ENCODE results near the gene RBM15. TPM values are rescaled to one million over a fixed set of nuclear protein-coding genes. Genes with fewer than 3 reads are reported as not detected.

The RBM15 gene
- total RNA-seq, 1 experiment from 2014 or later, result 35.9 TPM

DNA sequence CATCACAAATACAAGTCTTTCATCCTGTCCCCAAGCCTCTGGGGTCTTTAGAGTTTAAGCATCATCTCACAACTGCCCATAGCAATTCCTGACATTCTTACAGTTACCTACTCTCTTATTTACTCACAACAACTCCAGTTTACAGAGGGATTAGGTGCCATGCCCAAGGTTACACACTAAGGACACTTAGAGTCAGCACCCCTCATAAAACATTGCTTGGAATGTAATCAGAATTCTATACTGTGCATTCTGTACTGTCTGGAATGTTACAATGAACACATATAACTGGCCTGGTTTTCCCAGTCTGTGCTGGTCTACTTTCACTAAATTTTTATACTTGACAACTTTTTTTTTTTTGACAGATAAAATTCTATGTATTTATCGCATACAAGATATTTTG is 14.5 kb upstream of the RBM15 start:
- H3K4me3 Mint-ChIP-seq (ENCODE audit: unreplicated experiment), result no peak overlapping the region
- no peaks in the 10 kb centered on the region for H3K4me1 Mint-ChIP-seq (ENCODE audit: insufficient read depth, unreplicated experiment)
- TF ChIP-seq, protein P1, sequence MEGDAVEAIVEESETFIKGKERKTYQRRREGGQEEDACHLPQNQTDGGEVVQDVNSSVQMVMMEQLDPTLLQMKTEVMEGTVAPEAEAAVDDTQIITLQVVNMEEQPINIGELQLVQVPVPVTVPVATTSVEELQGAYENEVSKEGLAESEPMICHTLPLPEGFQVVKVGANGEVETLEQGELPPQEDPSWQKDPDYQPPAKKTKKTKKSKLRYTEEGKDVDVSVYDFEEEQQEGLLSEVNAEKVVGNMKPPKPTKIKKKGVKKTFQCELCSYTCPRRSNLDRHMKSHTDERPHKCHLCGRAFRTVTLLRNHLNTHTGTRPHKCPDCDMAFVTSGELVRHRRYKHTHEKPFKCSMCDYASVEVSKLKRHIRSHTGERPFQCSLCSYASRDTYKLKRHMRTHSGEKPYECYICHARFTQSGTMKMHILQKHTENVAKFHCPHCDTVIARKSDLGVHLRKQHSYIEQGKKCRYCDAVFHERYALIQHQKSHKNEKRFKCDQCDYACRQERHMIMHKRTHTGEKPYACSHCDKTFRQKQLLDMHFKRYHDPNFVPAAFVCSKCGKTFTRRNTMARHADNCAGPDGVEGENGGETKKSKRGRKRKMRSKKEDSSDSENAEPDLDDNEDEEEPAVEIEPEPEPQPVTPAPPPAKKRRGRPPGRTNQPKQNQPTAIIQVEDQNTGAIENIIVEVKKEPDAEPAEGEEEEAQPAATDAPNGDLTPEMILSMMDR (IDR thresholded peaks at IDR 0.05; ENCODE audit: unreplicated experiment), result no peak
- intact Hi-C loops (cut with micrococcal nuclease), result no loop called here
- no peaks in the 10 kb centered on the region for H3K36me3 Mint-ChIP-seq (ENCODE audit: insufficient read depth, unreplicated experiment)
- no peaks in the 10 kb centered on the region for H3K27me3 Mint-ChIP-seq (ENCODE audit: insufficient read depth, unreplicated experiment)
- no peak for DNase-seq (ENCODE audit: unreplicated experiment)
- no TSS peak for BruUV-seq (replicated peaks)
- POLR2A ChIA-PET, result no interaction called here
- no peaks in the 10 kb centered on the region for H3K9me3 Mint-ChIP-seq (ENCODE audit: unreplicated experiment)
- CTCF ChIA-PET, result interaction anchor here (1.1 to 28.9 kb wide), 2 partner anchors 116 to 236 kb away, joined by 3 to 1128 read pairs; partner anchors contain the start of gene KCNC4
- H3K27ac Mint-ChIP-seq (ENCODE audit: low read depth, unreplicated experiment), result no peak overlapping the region

DNA sequence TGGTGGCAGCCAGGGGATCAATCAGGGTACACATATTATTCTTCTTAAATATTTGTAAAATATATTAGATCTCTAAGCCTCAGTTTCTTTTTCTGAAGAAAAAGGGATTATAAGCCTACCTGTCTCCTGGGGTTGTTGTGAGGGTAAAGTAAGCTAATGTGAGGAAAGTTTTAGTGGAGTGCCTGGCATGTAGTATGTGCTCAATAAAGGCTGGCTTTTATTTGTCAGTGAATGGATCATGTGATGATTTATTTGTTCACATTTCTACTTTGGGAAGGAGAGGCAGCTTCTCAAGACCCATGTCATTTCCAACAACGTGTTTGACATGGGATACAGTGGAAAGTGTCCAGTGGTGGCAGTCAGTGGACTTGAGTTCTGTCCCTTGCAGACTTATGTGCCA is 12.4 kb upstream of the RBM15 start:
- intact Hi-C loops (cut with micrococcal nuclease), result no loop called here
- no TSS peak for BruUV-seq (replicated peaks)
- no peak for DNase-seq (ENCODE audit: unreplicated experiment)
- H3K27ac Mint-ChIP-seq (ENCODE audit: low read depth, unreplicated experiment), result no peak overlapping the region
- CTCF ChIA-PET, result interaction anchor here (0.8 to 2.0 kb wide), 3 partner anchors 10 to 134 kb away, joined by 3 to 7 read pairs (median 3); no protein-coding TSS in a partner anchor
- TF ChIP-seq, protein P1 (IDR thresholded peaks at IDR 0.05; ENCODE audit: unreplicated experiment), result no peak
- POLR2A ChIA-PET, result interaction anchor here (4.2 kb wide), 1 partner anchor 11 kb away, joined by 21 read pairs; the partner anchor contains the start of gene RBM15
- H3K36me3 Mint-ChIP-seq (ENCODE audit: insufficient read depth, unreplicated experiment), result no peaks in the 10 kb centered on the region
- no peak overlapping the region for H3K4me3 Mint-ChIP-seq (ENCODE audit: unreplicated experiment)
- no peaks in the 10 kb centered on the region for H3K9me3 Mint-ChIP-seq (ENCODE audit: unreplicated experiment)
- H3K4me1 Mint-ChIP-seq (ENCODE audit: insufficient read depth, unreplicated experiment), result no peaks in the 10 kb centered on the region
- no peaks in the 10 kb centered on the region for H3K27me3 Mint-ChIP-seq (ENCODE audit: insufficient read depth, unreplicated experiment)

DNA sequence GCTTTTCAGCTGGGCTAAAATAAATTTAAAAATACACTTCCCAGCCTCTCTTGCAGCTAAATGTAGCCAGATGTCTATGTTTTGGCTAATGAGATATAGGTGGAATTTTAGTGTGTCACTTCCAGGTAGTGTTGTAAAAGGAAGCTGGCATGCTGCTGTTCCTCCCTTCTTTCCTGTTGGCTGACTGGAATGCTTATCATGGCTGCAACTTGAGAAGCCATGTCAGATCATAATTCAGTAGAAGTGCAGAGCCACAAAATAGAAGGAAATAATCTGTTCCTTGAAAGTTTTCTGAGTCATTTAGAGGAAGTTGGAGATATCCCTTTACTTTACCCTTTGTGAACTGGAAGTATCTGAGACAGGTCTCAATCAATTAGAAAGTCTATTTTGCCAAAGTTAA is 10.9 kb upstream of the RBM15 start:
- no peaks in the 10 kb centered on the region for H3K4me1 Mint-ChIP-seq (ENCODE audit: insufficient read depth, unreplicated experiment)

DNA sequence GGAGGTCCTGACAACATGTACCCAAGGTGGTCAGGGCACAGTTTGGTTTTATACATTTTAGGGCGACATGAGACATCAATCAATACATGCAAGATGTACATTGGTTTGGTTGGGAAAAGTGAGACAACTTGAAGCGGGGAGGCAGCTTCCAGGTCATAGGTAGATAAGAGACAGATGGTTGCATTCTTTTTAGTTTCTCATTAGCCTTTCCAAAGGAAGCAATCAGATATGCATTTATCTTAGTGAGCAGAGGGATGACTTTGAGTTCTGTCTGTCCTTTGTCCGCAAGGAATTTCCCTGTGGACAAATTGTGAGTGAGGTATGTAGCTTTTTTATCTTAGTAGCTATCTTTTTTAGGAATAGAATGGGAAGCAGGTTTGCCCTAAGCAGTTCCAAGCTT is 10.5 kb upstream of the RBM15 start:
- no peaks in the 10 kb centered on the region for H3K4me1 Mint-ChIP-seq (ENCODE audit: insufficient read depth, unreplicated experiment)
- no peak for DNase-seq (ENCODE audit: unreplicated experiment)
- no peaks in the 10 kb centered on the region for H3K36me3 Mint-ChIP-seq (ENCODE audit: insufficient read depth, unreplicated experiment)
- intact Hi-C loops (cut with micrococcal nuclease), result no loop called here
- no peaks in the 10 kb centered on the region for H3K9me3 Mint-ChIP-seq (ENCODE audit: unreplicated experiment)
- ChIA-PET CTCF (interaction anchor here (0.7 to 1.9 kb wide), 9 partner anchors 9 to 132 kb away, joined by 3 to 15 read pairs (median 4); partner anchors contain the start of gene RBM15), POLR2A (interaction anchor here (1.1 to 4.2 kb wide), 2 partner anchors 10 to 48 kb away, joined by 3 to 21 read pairs; partner anchors contain the start of gene RBM15)
- H3K27me3 Mint-ChIP-seq (ENCODE audit: insufficient read depth, unreplicated experiment), result no peaks in the 10 kb centered on the region
- no TSS peak for BruUV-seq (replicated peaks)
- no peak overlapping the region for H3K27ac Mint-ChIP-seq (ENCODE audit: low read depth, unreplicated experiment)
- TF ChIP-seq, protein P1 (IDR thresholded peaks at IDR 0.05; ENCODE audit: unreplicated experiment), result no peak
- no peak overlapping the region for H3K4me3 Mint-ChIP-seq (ENCODE audit: unreplicated experiment)

More for the DNA sequence above, 10.9 kb upstream of the RBM15 start:
- Mint-ChIP-seq H3K27me3 (ENCODE audit: insufficient read depth, unreplicated experiment) (no peaks in the 10 kb centered on the region), H3K4me3 (ENCODE audit: unreplicated experiment) (no peak overlapping the region), H3K36me3 (ENCODE audit: insufficient read depth, unreplicated experiment) (no peaks in the 10 kb centered on the region), H3K9me3 (ENCODE audit: unreplicated experiment) (no peaks in the 10 kb centered on the region), H3K27ac (ENCODE audit: low read depth, unreplicated experiment) (no peak overlapping the region)
- DNase-seq (ENCODE audit: unreplicated experiment), result no peak
- BruUV-seq (replicated peaks), result no TSS peak
- TF ChIP-seq, protein P1 (IDR thresholded peaks at IDR 0.05; ENCODE audit: unreplicated experiment), result no peak
- POLR2A ChIA-PET, result interaction anchor here (1.1 to 4.2 kb wide), 2 partner anchors 10 to 49 kb away, joined by 3 to 21 read pairs; partner anchors contain the start of gene RBM15
- intact Hi-C loops (cut with micrococcal nuclease), result no loop called here
- CTCF ChIA-PET, result interaction anchor here (0.6 to 1.9 kb wide), 9 partner anchors 10 to 344 kb away, joined by 3 to 15 read pairs (median 4); partner anchors contain the start of genes AHCYL1 and RBM15
